Loucy (cell line): Measurements from ENCODE around the gene PI4KA.

ENCODE experiments used
- H2AFZ ChIP-seq: fragments of 200-600 bp; sonication (generic); 2 replicates; pipeline ENCODE4 v1.6.0; 2016; ENCODE audit warnings: antibody characterized with exemption, mild to moderate bottlenecking, low read length, moderate library complexity
- H3F3A ChIP-seq: fragments of 200-600 bp; 2 replicates; pipeline ENCODE4 v1.6.0; 2016; ENCODE audit warnings: antibody characterized with exemption, low read depth, mild to moderate bottlenecking
- H3K27me3 ChIP-seq: fragments of 200-600 bp; sonication (generic); 2 replicates; pipeline ENCODE4 v1.6.1; 2014; ENCODE audit warnings: low read length, mild to moderate bottlenecking; ENCODE audit not compliant: insufficient read depth, poor library complexity, severe bottlenecking
- H3K36me3 ChIP-seq: fragments of 200-600 bp; sonication (generic); 2 replicates; pipeline ENCODE4 v1.6.1; 2016; ENCODE audit warnings: low read length; ENCODE audit not compliant: insufficient read depth
- H3K4me1 ChIP-seq: fragments of 200-600 bp; sonication (generic); 2 replicates; pipeline ENCODE4 v1.5.1; 2014; ENCODE audit warnings: low read length, mild to moderate bottlenecking; ENCODE audit not compliant: insufficient read depth, poor library complexity, severe bottlenecking
- H3K4me2 ChIP-seq: fragments of 200-600 bp; sonication (generic); 2 replicates; pipeline ENCODE4 v1.6.0; 2014; ENCODE audit warnings: antibody characterized with exemption, low read length, low read depth, mild to moderate bottlenecking; ENCODE audit not compliant: poor library complexity, severe bottlenecking
- H3K4me3 ChIP-seq: fragments of 200-600 bp; sonication (generic); 2 replicates; pipeline ENCODE4 v1.5.1; 2014; ENCODE audit warnings: low read length, mild to moderate bottlenecking, mixed read lengths; ENCODE audit not compliant: poor library complexity, severe bottlenecking
- H3K79me2 ChIP-seq: fragments of 200-600 bp; sonication (generic); 2 replicates; pipeline ENCODE4 v1.6.1; 2014; ENCODE audit warnings: low read length; ENCODE audit not compliant: insufficient read depth
- H3K9ac ChIP-seq: fragments of 200-600 bp; sonication (generic); 2 replicates; pipeline ENCODE4 v1.6.0; 2014; ENCODE audit warnings: mild to moderate bottlenecking, low read depth, low read length, moderate library complexity; ENCODE audit not compliant: poor library complexity, severe bottlenecking
- H3K9me2 ChIP-seq: fragments of 200-600 bp; sonication (generic); replicated peaks from 2 replicates; pipeline ENCODE4 v1.6.1; 2016; ENCODE audit warnings: low read depth, low read length, mixed read lengths
- H3K9me3 ChIP-seq: fragments of 200-600 bp; sonication (generic); 2 replicates; pipeline ENCODE4 v1.6.1; 2014; ENCODE audit warnings: mild to moderate bottlenecking, antibody characterized with exemption, low read length, low read depth; ENCODE audit not compliant: insufficient read depth
- H4K20me1 ChIP-seq: fragments of 200-600 bp; sonication (generic); 2 replicates; pipeline ENCODE4 v1.6.0; 2014; ENCODE audit warnings: antibody characterized with exemption, low read length, mild to moderate bottlenecking; ENCODE audit not compliant: insufficient read depth, poor library complexity, severe bottlenecking
- EZH2phosphoT487 ChIP-seq: fragments of 200-600 bp; IDR thresholded peaks from 2 replicates; pipeline ENCODE4 v1.6.1; 2018; ENCODE audit warnings: antibody characterized with exemption, mild to moderate bottlenecking, moderate library complexity, borderline replicate concordance
- TF ChIP-seq, protein P1 (sequence below): fragments of 200-600 bp; sonication (generic); conservative IDR thresholded peaks from 2 replicates; pipeline ENCODE4 v1.5.1; 2014; ENCODE audit warnings: mild to moderate bottlenecking, antibody characterized with exemption, low read length

Gene PI4KA

DNA sequence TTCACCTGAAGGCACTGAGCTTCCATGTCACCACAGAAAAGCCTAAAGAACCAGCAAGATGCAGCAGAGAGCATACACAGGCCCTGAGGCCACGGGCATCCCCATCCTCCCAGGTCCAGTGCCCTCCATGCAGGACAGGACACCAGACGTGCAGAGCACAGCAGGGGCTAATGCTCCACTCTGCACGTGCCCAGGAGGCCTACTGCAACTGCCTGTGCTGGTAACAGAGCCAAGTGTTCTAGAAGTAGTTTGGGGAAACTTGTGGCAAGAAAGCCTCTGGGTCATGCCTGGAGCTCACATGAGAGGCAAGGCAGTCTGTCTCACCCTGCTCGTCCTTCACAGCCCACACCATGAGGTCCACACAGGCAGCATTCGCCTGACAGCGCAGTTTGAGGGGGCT is 54.0 kb downstream of the PI4KA start:
- no peak for TF ChIP-seq EZH2phosphoT487
- TF ChIP-seq, protein P1, sequence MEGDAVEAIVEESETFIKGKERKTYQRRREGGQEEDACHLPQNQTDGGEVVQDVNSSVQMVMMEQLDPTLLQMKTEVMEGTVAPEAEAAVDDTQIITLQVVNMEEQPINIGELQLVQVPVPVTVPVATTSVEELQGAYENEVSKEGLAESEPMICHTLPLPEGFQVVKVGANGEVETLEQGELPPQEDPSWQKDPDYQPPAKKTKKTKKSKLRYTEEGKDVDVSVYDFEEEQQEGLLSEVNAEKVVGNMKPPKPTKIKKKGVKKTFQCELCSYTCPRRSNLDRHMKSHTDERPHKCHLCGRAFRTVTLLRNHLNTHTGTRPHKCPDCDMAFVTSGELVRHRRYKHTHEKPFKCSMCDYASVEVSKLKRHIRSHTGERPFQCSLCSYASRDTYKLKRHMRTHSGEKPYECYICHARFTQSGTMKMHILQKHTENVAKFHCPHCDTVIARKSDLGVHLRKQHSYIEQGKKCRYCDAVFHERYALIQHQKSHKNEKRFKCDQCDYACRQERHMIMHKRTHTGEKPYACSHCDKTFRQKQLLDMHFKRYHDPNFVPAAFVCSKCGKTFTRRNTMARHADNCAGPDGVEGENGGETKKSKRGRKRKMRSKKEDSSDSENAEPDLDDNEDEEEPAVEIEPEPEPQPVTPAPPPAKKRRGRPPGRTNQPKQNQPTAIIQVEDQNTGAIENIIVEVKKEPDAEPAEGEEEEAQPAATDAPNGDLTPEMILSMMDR, result no peak
- Histone ChIP-seq H3K36me3 (peaks cover 83% of the 10 kb centered on the region; the same call in 1 of the 2 replicates), H3K9ac (no peak overlapping the region)

DNA sequence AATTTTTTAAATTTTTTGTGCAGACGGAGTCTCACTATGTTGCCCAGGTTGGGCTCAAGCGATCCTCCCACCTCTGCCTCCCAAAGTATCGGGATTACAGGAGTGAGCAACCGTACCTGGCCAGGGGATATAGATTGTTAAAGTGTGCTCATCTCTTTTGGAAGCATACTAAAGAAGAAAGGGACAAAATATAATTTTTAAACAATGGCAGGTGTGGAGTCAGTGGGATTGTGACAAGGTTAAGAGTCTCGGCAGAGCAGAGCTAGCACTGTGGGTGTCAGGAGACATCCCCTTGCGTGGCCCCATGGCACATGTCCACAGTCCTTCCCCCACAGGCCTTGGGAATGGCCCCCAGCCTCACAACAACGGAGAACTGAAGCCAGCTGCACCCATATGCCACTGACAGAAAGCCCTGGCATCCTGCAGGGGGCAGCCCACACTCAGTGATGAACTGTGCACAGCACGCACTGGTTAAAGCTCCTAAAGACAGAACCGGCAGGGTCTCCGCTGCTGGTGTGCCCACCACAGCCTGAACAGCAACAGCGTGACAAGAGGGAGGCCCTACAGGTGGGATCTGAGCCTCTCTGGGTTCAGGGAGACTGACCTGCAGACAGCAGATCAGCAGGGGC is 54.8 kb downstream of the PI4KA start:
- Histone ChIP-seq H3K4me3 (no peak overlapping the region), H3K9me2 (no peaks in the 10 kb centered on the region), H2AFZ (no peak overlapping the region), H3K9me3 (no peaks in the 10 kb centered on the region), H3F3A (no peaks in the 10 kb centered on the region), H4K20me1 (no peaks in the 10 kb centered on the region), H3K4me1 (peaks cover under 1% of the 10 kb centered on the region), H3K36me3 (peaks cover 83% of the 10 kb centered on the region; the same call in 1 of the 2 replicates), H3K9ac (no peak overlapping the region), H3K4me2 (no peak overlapping the region), H3K27me3 (no peaks in the 10 kb centered on the region), H3K79me2 (no peaks in the 10 kb centered on the region)
- no peak for TF ChIP-seq EZH2phosphoT487
- TF ChIP-seq, protein P1, result peak; percentile 68

More for the DNA sequence above, 54.0 kb downstream of the PI4KA start:
- Histone ChIP-seq H3K4me3 (no peak overlapping the region), H3K9me3 (no peaks in the 10 kb centered on the region), H3K79me2 (no peaks in the 10 kb centered on the region), H2AFZ (no peak overlapping the region), H3K9me2 (no peaks in the 10 kb centered on the region), H3K4me2 (no peak overlapping the region), H3K4me1 (peaks cover 6% of the 10 kb centered on the region), H3F3A (no peaks in the 10 kb centered on the region), H4K20me1 (no peaks in the 10 kb centered on the region), H3K27me3 (no peaks in the 10 kb centered on the region)

DNA sequence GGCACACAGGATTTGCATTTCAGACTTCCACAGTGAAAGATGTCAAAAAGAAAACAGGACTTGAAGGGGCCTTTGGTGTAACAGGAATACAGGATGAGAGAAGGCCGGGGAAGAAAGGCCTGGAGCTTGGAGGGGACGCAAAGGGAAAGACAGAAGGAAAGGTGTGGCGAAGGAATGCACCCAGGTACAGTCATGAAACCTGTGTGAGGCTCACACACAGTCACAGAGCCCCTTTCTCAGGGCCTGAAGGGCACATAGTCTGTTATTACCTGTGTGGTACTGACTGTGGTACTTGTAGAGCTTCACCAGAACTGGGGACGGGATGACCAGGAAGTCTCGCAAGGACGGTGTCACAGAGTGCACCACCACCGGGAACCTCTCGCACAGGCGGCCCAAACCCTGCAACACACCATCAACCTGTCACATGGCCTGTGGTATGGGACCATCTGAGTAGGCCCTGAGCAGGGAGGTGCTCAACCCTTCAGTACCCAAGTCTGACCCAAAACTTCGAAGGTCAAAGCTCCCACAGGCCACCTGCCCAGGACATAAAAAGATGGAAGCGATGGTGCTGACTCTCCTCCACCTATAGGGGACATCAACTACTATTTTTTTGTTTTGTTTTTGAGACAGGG is 55.6 kb downstream of the PI4KA start:
- no peaks in the 10 kb centered on the region for H3K9me2 ChIP-seq
- H3K27me3 ChIP-seq, result no peaks in the 10 kb centered on the region
- H3K4me3 ChIP-seq, result no peak overlapping the region
- H4K20me1 ChIP-seq, result no peaks in the 10 kb centered on the region
- H3F3A ChIP-seq, result no peaks in the 10 kb centered on the region
- no peaks in the 10 kb centered on the region for H3K79me2 ChIP-seq
- H3K9ac ChIP-seq, result no peak overlapping the region
- no peak overlapping the region for H3K4me2 ChIP-seq
- no peaks in the 10 kb centered on the region for H3K9me3 ChIP-seq
- no peaks in the 10 kb centered on the region for H3K4me1 ChIP-seq
- TF ChIP-seq, protein P1, result no peak
- no peak for TF ChIP-seq EZH2phosphoT487
- H3K36me3 ChIP-seq, result peaks cover 90% of the 10 kb centered on the region; the same call in 1 of the 2 replicates
- H2AFZ ChIP-seq, result no peak overlapping the region
